GM20000 (cell line): ENCODE data around the gene INTS7.
"Not testable (repeated sequence)": the region's sequence is repeated elsewhere in the genome, so short reads cannot be mapped to it uniquely, and the experiment has no call there.

Experiments used
- DNase-seq: peaks from one replicate; pipeline ENCODE4 v3.0.0; 2012; ENCODE audit warnings: low spot score
- CTCF ChIP-seq: IDR thresholded peaks from 2 replicates; pipeline ENCODE4 v1.5.1; 2012; ENCODE audit warnings: mild to moderate bottlenecking, control low read depth; ENCODE audit errors: extremely low read depth, missing control alignments

INTS7 gene

GRCh38 chr1:212035835-212036605 is 663 bp upstream of the INTS7 start:
- no peak for TF ChIP-seq CTCF
- no peak for DNase-seq

GRCh38 chr1:212034516-212035122 is 738 bp downstream of the INTS7 start:
- no peak for TF ChIP-seq CTCF
- DNase-seq, result no peak

- no peak for TF ChIP-seq CTCF
- DNase-seq, result no peak
Observed at GRCh38 chr1:212030936-212031528, 4.3 kb downstream of the INTS7 start.

- not testable (repeated sequence) for DNase-seq
Observed at GRCh38 chr1:212027727-212028126, 7.6 kb downstream of the INTS7 start.

- no peak for DNase-seq
- no peak for TF ChIP-seq CTCF
Observed at GRCh38 chr1:212024469-212025149, 10.7 kb downstream of the INTS7 start.

- not testable (repeated sequence) for DNase-seq
Observed at GRCh38 chr1:212022908-212023307, 12.4 kb downstream of the INTS7 start.

- TF ChIP-seq CTCF, result no peak
- no peak for DNase-seq
Observed at GRCh38 chr1:212021563-212021962, 13.8 kb downstream of the INTS7 start.

- TF ChIP-seq CTCF, result no peak
- DNase-seq, result no peak
Observed at GRCh38 chr1:212020975-212021374, 14.4 kb downstream of the INTS7 start.
